Suprapubic skin (tissue), 3 donors: Measurements from ENCODE around the gene SLC5A3.

ENCODE experiments used
- POLR2A ChIP-seq, 2 donors: fragments of 450-650 bp; IDR thresholded peaks; one replicate each; pipeline ENCODE4 v1.6.1; 2017; ENCODE audit warnings: antibody characterized with exemption in 2 of 2, mild to moderate bottlenecking in 2 of 2, moderate library complexity in 2 of 2
- TF ChIP-seq, protein P1 (sequence below), 2 donors: fragments of 200-600 bp in 1 of 2; fragments of 450-650 bp in 1 of 2; sonication (generic) in 1 of 2; IDR thresholded peaks; one replicate each; pipeline ENCODE4 v1.5.1; 2016 to 2019; ENCODE audit warnings: antibody characterized with exemption in 2 of 2, mild to moderate bottlenecking in 1 of 2, moderate library complexity in 1 of 2

DNA sequence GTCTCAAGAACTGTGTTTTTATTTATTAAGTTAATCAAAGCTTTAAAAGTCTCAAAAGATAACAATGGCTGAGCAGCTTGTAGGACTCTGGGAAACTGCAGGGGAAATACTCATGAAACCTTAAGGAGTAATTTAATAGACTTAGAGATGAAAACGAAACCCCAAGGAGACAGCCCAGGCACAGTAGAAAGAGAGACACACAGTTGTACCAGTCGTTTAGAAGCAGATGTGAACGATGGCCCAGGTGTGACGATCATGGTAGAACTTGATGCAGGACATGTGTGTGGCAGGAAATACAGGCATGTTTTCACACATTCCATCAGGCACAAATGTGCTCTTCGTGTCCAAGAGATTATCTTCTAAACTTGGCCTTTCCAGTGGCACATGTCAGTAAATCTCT lies 21.2 kb upstream of the SLC5A3 start:
- TF ChIP-seq, protein P1, sequence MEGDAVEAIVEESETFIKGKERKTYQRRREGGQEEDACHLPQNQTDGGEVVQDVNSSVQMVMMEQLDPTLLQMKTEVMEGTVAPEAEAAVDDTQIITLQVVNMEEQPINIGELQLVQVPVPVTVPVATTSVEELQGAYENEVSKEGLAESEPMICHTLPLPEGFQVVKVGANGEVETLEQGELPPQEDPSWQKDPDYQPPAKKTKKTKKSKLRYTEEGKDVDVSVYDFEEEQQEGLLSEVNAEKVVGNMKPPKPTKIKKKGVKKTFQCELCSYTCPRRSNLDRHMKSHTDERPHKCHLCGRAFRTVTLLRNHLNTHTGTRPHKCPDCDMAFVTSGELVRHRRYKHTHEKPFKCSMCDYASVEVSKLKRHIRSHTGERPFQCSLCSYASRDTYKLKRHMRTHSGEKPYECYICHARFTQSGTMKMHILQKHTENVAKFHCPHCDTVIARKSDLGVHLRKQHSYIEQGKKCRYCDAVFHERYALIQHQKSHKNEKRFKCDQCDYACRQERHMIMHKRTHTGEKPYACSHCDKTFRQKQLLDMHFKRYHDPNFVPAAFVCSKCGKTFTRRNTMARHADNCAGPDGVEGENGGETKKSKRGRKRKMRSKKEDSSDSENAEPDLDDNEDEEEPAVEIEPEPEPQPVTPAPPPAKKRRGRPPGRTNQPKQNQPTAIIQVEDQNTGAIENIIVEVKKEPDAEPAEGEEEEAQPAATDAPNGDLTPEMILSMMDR (IDR thresholded peaks at IDR 0.05), result no peak
- TF ChIP-seq POLR2A (IDR thresholded peaks at IDR 0.05), result no peak
